GM12873 (cell line): Measurements from ENCODE around the gene SETDB2.

Experiments
- TF ChIP-seq, protein P1 (sequence below): IDR thresholded peaks from 2 replicates; pipeline ENCODE4 v1.5.1; 2012; ENCODE audit warnings: low read depth, mild to moderate bottlenecking, moderate library complexity, low read length, control low read depth; ENCODE audit not compliant: insufficient read depth; ENCODE audit errors: missing control alignments

SETDB2 gene

DNA sequence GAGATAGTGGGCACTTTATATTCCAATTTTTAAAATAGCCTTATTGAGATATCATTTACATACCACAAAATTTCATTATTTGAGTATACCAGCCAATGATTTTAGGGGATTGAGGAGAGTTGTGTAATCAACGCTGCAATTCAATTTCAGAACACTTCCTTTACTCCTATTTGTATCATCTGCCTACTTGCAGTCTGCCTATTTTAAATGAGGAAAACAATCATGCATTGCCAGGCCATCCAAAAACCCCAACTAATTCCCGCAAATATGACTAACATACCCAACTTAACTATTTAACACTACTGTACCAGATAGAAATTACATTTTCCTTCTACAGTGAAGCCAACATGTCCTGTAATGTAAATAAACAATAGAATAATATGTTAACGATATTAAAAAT, 26.9 kb upstream of the SETDB2 start:
- TF ChIP-seq, protein P1, sequence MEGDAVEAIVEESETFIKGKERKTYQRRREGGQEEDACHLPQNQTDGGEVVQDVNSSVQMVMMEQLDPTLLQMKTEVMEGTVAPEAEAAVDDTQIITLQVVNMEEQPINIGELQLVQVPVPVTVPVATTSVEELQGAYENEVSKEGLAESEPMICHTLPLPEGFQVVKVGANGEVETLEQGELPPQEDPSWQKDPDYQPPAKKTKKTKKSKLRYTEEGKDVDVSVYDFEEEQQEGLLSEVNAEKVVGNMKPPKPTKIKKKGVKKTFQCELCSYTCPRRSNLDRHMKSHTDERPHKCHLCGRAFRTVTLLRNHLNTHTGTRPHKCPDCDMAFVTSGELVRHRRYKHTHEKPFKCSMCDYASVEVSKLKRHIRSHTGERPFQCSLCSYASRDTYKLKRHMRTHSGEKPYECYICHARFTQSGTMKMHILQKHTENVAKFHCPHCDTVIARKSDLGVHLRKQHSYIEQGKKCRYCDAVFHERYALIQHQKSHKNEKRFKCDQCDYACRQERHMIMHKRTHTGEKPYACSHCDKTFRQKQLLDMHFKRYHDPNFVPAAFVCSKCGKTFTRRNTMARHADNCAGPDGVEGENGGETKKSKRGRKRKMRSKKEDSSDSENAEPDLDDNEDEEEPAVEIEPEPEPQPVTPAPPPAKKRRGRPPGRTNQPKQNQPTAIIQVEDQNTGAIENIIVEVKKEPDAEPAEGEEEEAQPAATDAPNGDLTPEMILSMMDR, result no peak

DNA sequence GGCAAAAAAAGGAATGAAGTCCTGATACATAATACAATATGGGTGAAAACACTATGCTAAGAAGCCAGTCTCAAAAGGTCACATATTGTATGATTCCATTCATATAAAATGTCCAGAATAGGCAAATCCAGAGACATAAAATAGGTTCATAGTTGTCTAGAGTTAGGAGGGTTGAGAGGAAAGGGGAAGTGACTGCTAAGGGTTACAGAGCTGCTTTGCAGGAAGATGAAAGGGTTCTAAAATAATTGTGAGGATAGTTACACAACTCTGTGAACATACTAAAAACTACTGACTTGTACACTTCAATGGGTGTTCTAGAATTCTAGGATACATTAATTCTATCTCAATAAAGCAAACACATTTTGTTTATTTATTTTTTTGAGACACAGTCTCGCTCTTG, 25.9 kb upstream of the SETDB2 start:
- TF ChIP-seq, protein P1, result no peak

GRCh38 chr13:49419276-49419675, 24.8 kb upstream of the SETDB2 start:
- TF ChIP-seq, protein P1, result no peak

GRCh38 chr13:49421391-49421790, 22.7 kb upstream of the SETDB2 start:
- TF ChIP-seq, protein P1, result peak; percentile 68

GRCh38 chr13:49424011-49424560, 20.0 kb upstream of the SETDB2 start:
- TF ChIP-seq, protein P1, result no peak

- TF ChIP-seq, protein P1, result no peak
Observed at GRCh38 chr13:49428041-49428763, 15.9 kb upstream of the SETDB2 start.

DNA sequence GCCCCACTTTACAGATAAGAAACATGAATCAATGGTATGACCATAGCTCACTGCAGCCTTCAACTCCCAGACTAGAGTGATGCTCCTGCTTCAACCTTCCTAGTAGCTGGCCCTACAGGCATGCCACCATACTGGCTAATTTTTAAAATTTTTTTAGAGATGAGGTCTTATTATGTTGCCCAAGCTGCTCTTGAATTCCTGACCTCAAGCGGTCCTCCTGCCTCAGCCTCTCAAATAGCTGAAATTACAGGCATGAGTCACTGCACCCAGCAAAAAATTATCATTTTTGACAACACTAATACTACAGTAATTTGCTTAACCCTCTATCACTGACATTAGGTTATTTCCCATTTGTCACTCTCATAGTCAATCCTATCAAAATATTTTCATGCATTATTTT, 15.0 kb upstream of the SETDB2 start:
- TF ChIP-seq, protein P1, result no peak
